Right lobe of liver (tissue), 4 donors: ENCODE measurements around the gene PCNX1.

Experiments
- CTCF ChIP-seq, 4 donors: fragments of 200-600 bp in 3 of 4; fragments of 450-650 bp in 1 of 4; IDR thresholded peaks; one replicate each; pipeline versions ENCODE4 v1.5.1 to v1.8.0; 2016 to 2022; ENCODE audit warnings: antibody characterized with exemption in 4 of 4, mild to moderate bottlenecking in 2 of 4
- POLR2A ChIP-seq: fragments of 450-650 bp; IDR thresholded peaks from one replicate; pipeline ENCODE4 v1.6.1; 2017; ENCODE audit warnings: antibody characterized with exemption, mild to moderate bottlenecking
- donor health status: DM: no; HTN: no; CAD: no.
- donor health status: DM: no; HTN: no; CAD: no.
- donor health status: DM: no; HTN: yes; CAD: no.

- peak; percentile 82 to 92 (median 86) for TF ChIP-seq CTCF (IDR thresholded peaks at IDR 0.05)
- TF ChIP-seq POLR2A: peak; percentile 70
These were observed at the start of gene PCNX1 for GRCh38 chr14:70907176-70907995.
